ENCODE measurements around the gene SOX8. TPM values are rescaled to one million over a fixed set of nuclear protein-coding genes. Genes with fewer than 3 reads are reported as not detected.

SOX8 gene
- total and polyA plus RNA-seq, 4 donors, result 0.33 to 4.0 (median 0.39) TPM

GRCh38 chr16:1030473-1030901 lies 48.9 kb downstream of the SOX8 start:
- H3K4me3 ChIP-seq, result no peak overlapping the region
- no peak for TF ChIP-seq CTCF (IDR thresholded peaks at IDR 0.05; ENCODE audit: control extremely low read depth, extremely low read depth)
- peak; percentile 19 to 47 (median 46) for DNase-seq
- WGBS, 2 donors, result 40 to 57% methylated on average over 19 to 26 of the region's 26 CpGs
- H3K36me3 ChIP-seq (ENCODE audit: control insufficient read depth in 4 of 4, insufficient read depth in 4 of 4, low read length in 4 of 4), result no peaks in the 10 kb centered on the region
- peaks cover 0 to 2% (median 0%) of the 10 kb centered on the region in 4 donors for H3K9me3 ChIP-seq (ENCODE audit: control insufficient read depth in 4 of 4, insufficient read depth in 3 of 4, low read length in 3 of 4)
- no peak overlapping the region for H3K27ac ChIP-seq (ENCODE audit: low read depth in 1 of 2, low read length in 1 of 2)
- H3K27me3 ChIP-seq (ENCODE audit: control insufficient read depth in 3 of 3, insufficient read depth in 3 of 3, low read length in 2 of 3), result peaks cover 0 to 9% (median 0%) of the 10 kb centered on the region in 3 donors
- no peak for ATAC-seq (ENCODE audit: insufficient read depth, low FRiP score)
- no peak overlapping the region for H3K9ac ChIP-seq (ENCODE audit: insufficient read depth in 1 of 2, low read length in 2 of 2)
- peaks cover 0 to 10% (median 0%) of the 10 kb centered on the region in 5 donors for H3K4me1 ChIP-seq (ENCODE audit: control insufficient read depth in 5 of 5, insufficient read depth in 5 of 5, low read length in 5 of 5)

GRCh38 chr16:1031666-1032065 lies 50.1 kb downstream of the SOX8 start:
- Histone ChIP-seq H3K27ac (ENCODE audit: low read depth in 1 of 2, low read length in 1 of 2) (no peak overlapping the region), H3K27me3 (ENCODE audit: control insufficient read depth in 3 of 3, insufficient read depth in 3 of 3, low read length in 2 of 3) (peaks cover 0 to 15% (median 0%) of the 10 kb centered on the region in 3 donors), H3K9ac (ENCODE audit: insufficient read depth in 1 of 2, low read length in 2 of 2) (no peak overlapping the region), H3K9me3 (ENCODE audit: control insufficient read depth in 4 of 4, insufficient read depth in 3 of 4, low read length in 3 of 4) (peaks cover 0 to 2% (median 0%) of the 10 kb centered on the region in 4 donors), H3K4me1 (ENCODE audit: control insufficient read depth in 5 of 5, insufficient read depth in 5 of 5, low read length in 5 of 5) (peaks cover 0 to 22% (median 0%) of the 10 kb centered on the region in 5 donors), H3K4me3 (no peak overlapping the region), H3K36me3 (ENCODE audit: control insufficient read depth in 4 of 4, insufficient read depth in 4 of 4, low read length in 4 of 4) (no peaks in the 10 kb centered on the region)
- DNase-seq (no peak), ATAC-seq (ENCODE audit: insufficient read depth, low FRiP score) (no peak)
- TF ChIP-seq CTCF (IDR thresholded peaks at IDR 0.05; ENCODE audit: control extremely low read depth, extremely low read depth), result no peak
- 92% methylated on average over 11 to 17 of the region's 17 CpGs for WGBS, 2 donors

GRCh38 chr16:1032607-1033006 lies 51.0 kb downstream of the SOX8 start:
- Histone ChIP-seq H3K36me3 (ENCODE audit: control insufficient read depth in 4 of 4, insufficient read depth in 4 of 4, low read length in 4 of 4) (no peaks in the 10 kb centered on the region), H3K4me3 (no peak overlapping the region), H3K4me1 (ENCODE audit: control insufficient read depth in 5 of 5, insufficient read depth in 5 of 5, low read length in 5 of 5) (peaks cover 0 to 29% (median 0%) of the 10 kb centered on the region in 5 donors), H3K27me3 (ENCODE audit: control insufficient read depth in 3 of 3, insufficient read depth in 3 of 3, low read length in 2 of 3) (peaks cover 0 to 15% (median 0%) of the 10 kb centered on the region in 3 donors), H3K27ac (ENCODE audit: low read depth in 1 of 2, low read length in 1 of 2) (no peak overlapping the region), H3K9me3 (ENCODE audit: control insufficient read depth in 4 of 4, insufficient read depth in 3 of 4, low read length in 3 of 4) (peaks cover 0 to 2% (median 0%) of the 10 kb centered on the region in 4 donors), H3K9ac (ENCODE audit: insufficient read depth in 1 of 2, low read length in 2 of 2) (no peak overlapping the region)
- ATAC-seq (ENCODE audit: insufficient read depth, low FRiP score) (no peak), DNase-seq (no peak)
- 88% methylated on average over 2 of the region's 2 CpGs for WGBS, 2 donors
- TF ChIP-seq CTCF (IDR thresholded peaks at IDR 0.05; ENCODE audit: control extremely low read depth, extremely low read depth), result no peak
